MG63 (cell line): ENCODE data around the gene UNC13D. TPM values are rescaled to one million over a fixed set of nuclear protein-coding genes. Genes with fewer than 3 reads are reported as not detected.
"Not testable (repeated sequence)": the region's sequence is repeated elsewhere in the genome, so short reads cannot be mapped to it uniquely, and the experiment has no call there.

Experiments used
- DNase-seq: peaks from one replicate; pipeline ENCODE4 v3.0.0-alpha.2; 2020
- H3K27me3 ChIP-seq: fragments of 250-450 bp; sonication (Bioruptor Pico); 2 replicates; pipeline ENCODE4 v1.5.1; 2020; ENCODE audit warnings: mild to moderate bottlenecking, moderate library complexity
- H3K36me3 ChIP-seq: fragments of 250-450 bp; sonication (Bioruptor Pico); 2 replicates; pipeline ENCODE4 v1.5.1; 2020; ENCODE audit warnings: mild to moderate bottlenecking, moderate library complexity
- H3K4me3 ChIP-seq: fragments of 250-450 bp; sonication (Bioruptor Pico); 2 replicates; pipeline ENCODE4 v1.5.1; 2020; ENCODE audit warnings: mild to moderate bottlenecking, moderate library complexity
- H3K9me3 ChIP-seq: fragments of 250-450 bp; sonication (Bioruptor Pico); 2 replicates; pipeline ENCODE4 v1.5.1; 2020; ENCODE audit warnings: mild to moderate bottlenecking, moderate library complexity
- total RNA-seq: library from RNA; depleted of rRNA; stranded (reverse); fragments of >200 nt; shearing (Covaris generic); gene quantifications from 2 replicates; pipeline ENCODE4 v1.2.3, GENCODE V29; 2014; ENCODE audit warnings: low replicate concordance; rRNA removed

UNC13D gene
- total RNA-seq, 1 experiment from 2014 or later = 0.23 TPM

DNA sequence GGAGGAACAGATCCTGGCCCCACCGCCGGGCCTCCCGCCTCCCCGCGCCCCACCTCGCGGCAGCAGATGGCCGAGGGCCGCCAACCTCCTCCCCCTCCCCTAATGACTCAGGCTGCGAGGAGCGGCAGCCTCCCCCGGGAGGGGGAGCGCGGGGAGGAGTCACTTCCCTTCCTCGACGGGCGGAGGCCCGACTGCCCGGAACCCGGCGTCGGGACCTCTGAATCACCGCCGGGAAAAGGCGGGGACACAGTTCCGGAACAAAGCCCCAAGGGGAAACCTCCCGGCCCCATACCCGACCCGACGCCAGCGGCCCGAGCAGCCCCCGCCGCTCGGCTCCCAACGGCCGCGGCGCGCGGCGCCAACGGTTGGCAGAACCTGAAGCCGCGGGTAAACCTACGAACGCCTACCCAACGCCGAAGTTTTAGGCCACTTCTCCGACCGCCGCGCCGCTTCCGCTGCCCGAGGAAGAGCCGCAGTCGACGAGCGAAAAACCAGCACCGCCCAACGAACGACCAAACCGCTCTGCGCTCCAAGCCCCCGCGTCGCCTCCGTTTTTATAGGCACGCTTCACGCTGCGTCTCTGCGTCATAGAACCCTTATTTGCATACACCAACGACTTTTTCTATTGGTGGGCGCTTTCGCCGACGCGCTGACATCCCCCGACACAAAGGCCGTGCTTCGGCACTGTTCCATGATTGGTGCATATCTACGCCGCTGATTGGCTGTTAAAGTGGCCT is 64.8 kb downstream of the UNC13D start:
- DNase-seq = peak; percentile 98
- Histone ChIP-seq H3K9me3 (no peaks in the 10 kb centered on the region), H3K36me3 (peaks cover 44% of the 10 kb centered on the region), H3K4me3 (peak overlapping the region; percentile 69), H3K27me3 (no peaks in the 10 kb centered on the region)

DNA sequence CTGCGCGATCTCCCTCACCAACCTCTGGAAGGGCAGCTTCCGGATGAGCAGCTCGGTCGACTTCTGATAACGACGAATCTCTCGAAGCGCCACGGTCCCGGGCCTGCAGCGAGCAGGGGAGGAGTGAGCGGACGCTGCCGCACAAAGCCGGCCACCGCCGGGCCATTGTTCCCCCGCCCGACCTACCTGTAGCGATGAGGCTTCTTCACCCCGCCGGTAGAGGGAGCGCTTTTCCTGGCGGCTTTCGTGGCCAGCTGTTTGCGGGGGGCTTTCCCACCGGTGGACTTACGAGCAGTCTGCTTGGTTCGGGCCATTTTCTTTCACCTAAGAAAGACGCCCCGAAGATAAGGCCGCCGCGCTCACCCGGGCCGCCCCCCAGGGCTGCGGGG is 65.3 kb downstream of the UNC13D start:
- H3K4me3 ChIP-seq = peak overlapping the region; percentile 69
- H3K27me3 ChIP-seq = no peaks in the 10 kb centered on the region
- peaks cover 46% of the 10 kb centered on the region for H3K36me3 ChIP-seq
- H3K9me3 ChIP-seq = no peaks in the 10 kb centered on the region
- DNase-seq = no peak

DNA sequence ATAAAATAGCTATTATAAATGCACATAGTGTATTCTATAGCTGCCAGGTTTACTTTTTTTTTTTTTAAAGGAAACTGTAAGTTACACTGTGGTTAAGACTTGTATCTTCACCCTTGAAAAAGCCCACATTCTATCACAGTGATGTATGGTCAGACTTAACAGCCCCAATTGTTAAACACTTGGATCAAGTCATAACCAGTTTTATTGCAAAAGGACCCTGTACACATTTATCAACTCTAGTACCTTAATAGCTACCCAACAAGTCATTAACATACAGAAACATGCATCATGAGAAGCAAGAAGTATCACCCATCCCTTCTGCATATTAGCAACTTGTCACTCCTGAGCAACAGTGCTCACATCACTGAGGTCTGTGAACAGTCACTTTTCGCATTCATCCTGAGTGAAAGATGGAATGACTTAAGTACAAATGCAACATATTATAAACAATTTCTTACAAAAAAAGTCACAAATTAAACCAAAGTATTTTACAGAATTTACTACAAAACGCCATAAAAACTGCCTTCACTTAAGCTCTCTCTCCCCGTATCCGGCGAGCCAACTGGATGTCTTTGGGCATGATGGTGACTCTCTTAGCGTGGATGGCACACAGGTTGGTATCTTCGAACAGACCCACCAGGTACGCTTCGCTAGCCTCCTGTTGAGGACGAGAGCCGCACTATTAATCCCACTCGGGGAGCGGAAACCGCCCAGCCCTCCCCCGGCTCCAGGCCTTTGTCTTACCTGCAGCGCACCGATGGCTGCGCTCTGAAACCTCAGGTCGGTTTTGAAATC is 65.9 kb downstream of the UNC13D start:
- Histone ChIP-seq H3K4me3 (peak overlapping the region; percentile 69), H3K36me3 (peaks cover 46% of the 10 kb centered on the region)
- not testable (repeated sequence) for DNase-seq, H3K27me3 ChIP-seq, H3K9me3 ChIP-seq

DNA sequence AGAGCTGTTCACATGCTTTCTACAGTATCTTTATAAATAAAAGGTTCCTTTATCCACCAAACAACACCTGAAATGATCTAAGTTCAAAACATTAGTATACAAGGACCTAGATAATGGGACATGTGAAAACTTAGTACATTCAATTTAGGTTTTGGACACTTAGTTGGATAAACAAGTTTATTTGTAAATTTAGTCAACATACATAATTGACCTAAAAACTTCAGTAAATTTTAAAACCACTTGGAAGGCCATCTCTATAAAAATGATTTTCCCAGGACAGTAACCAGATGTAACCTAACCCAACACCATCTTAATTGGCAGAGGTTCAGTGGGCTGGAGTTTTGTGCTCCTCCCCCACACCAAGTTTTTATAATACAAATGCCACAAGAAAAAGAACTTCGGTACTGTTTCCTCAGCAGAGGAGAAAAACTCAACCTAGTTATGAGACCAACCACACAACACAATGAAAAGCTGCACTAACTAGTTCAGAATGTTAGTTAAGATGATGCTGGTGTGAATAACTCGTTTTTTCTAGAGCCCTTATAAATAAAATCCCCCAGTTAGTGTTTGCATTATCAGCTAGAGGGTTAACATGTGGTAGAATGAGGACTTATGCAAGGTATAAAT is 66.8 kb downstream of the UNC13D start:
- Histone ChIP-seq H3K9me3 (no peaks in the 10 kb centered on the region), H3K4me3 (peak overlapping the region; percentile 69), H3K27me3 (no peaks in the 10 kb centered on the region), H3K36me3 (peaks cover 46% of the 10 kb centered on the region)
- DNase-seq = no peak

Other genes with a start within 250 kb of the UNC13D start
- 0.69 TPM in 1 of 2 replicates, not detected in the other for gene SMIM5, start 211.0 kb downstream of the UNC13D start, total RNA-seq
- 16.8 and 23.0 TPM in 2 replicates for gene RECQL5, start 177.2 kb downstream of the UNC13D start, total RNA-seq
- gene SAP30BP, start 177.1 kb downstream of the UNC13D start, total RNA-seq = 105 and 108 TPM in 2 replicates
- gene ITGB4, start 122.9 kb downstream of the UNC13D start, total RNA-seq = not detected in 2 replicates
- gene GALK1, start 79.2 kb downstream of the UNC13D start, total RNA-seq = 30.4 and 51.1 TPM in 2 replicates
- gene UNK, start 59.6 kb downstream of the UNC13D start, total RNA-seq = 16.0 and 48.1 TPM in 2 replicates
- gene WBP2, start 10.9 kb upstream of the UNC13D start, total RNA-seq = 6.6 and 7.9 TPM in 2 replicates
- 40.4 and 54.2 TPM in 2 replicates for gene TRIM47, start 34.2 kb upstream of the UNC13D start, total RNA-seq
- gene TRIM65, start 52.5 kb upstream of the UNC13D start, total RNA-seq = 27.6 and 49.4 TPM in 2 replicates
- 75.8 and 100 TPM in 2 replicates for gene MRPL38, start 60.5 kb upstream of the UNC13D start, total RNA-seq
- 13.4 and 15.2 TPM in 2 replicates for gene FBF1, start 96.6 kb upstream of the UNC13D start, total RNA-seq
- gene ACOX1, start 134.8 kb upstream of the UNC13D start, total RNA-seq = 24.5 and 26.9 TPM in 2 replicates
- gene TEN1, start 134.8 kb upstream of the UNC13D start, total RNA-seq = 23.2 and 23.9 TPM in 2 replicates
- gene CDK3, start 156.5 kb upstream of the UNC13D start, total RNA-seq = 1.3 and 6.4 TPM in 2 replicates
- not detected in 2 replicates for gene EVPL, start 182.9 kb upstream of the UNC13D start, total RNA-seq
- gene SRP68, start 228.1 kb upstream of the UNC13D start, total RNA-seq = 70.0 and 99.9 TPM in 2 replicates
- not detected in 2 replicates for gene GALR2, start 230.4 kb upstream of the UNC13D start, total RNA-seq
- gene ZACN, start 234.8 kb upstream of the UNC13D start, total RNA-seq = not detected in 2 replicates